ENCODE data around the gene SLCO3A1. TPM values are rescaled to one million over a fixed set of nuclear protein-coding genes. Genes with fewer than 3 reads are reported as not detected.
A peak's percentile ranks its signal among the peaks of the same experiment; 100 is the strongest.

Gene SLCO3A1
- total and polyA plus RNA-seq, 2 of the 8 experiments (the other 6 are each of a cell fraction or from before 2014, with no cell fraction given): 15.1 to 20.4 TPM

GRCh38 chr15:91954292-91954691 is 100.8 kb downstream of the SLCO3A1 start:
- FAIRE-seq (no peak), DNase-seq (ENCODE audit: low read depth in 1 of 2, low spot score in 2 of 2) (no peak)
- no peak overlapping the region for H3K9ac ChIP-seq (replicated peaks in 1 of 4; ENCODE audit: extremely low read depth in 1 of 4, low read depth in 3 of 4, low read length in 3 of 4)
- no peak overlapping the region for H3K23ac ChIP-seq (ENCODE audit: insufficient read length)
- no peak overlapping the region for H4K5ac ChIP-seq (ENCODE audit: insufficient read length, low read depth, low read length)
- no peak overlapping the region for H3K56ac ChIP-seq (replicated peaks; ENCODE audit: insufficient read length, low read depth, low read length)
- ChIA-PET CTCF (ENCODE audit: partially characterized antibody) (no interaction called here), POLR2A (ENCODE audit: partially characterized antibody) (no interaction called here)
- H2BK120ac ChIP-seq (replicated peaks; ENCODE audit: low read depth, low read length): no peak overlapping the region
- no peaks in the 10 kb centered on the region for H3K27me3 ChIP-seq (replicated peaks in 1 of 4; ENCODE audit: control insufficient read depth in 3 of 4, extremely low read depth in 1 of 4, insufficient read depth in 3 of 4, low read length in 3 of 4)
- H2BK12ac ChIP-seq (ENCODE audit: low read depth, low read length): no peak overlapping the region
- no peak for TF ChIP-seq FOSL1 (IDR thresholded peaks at IDR 0.05; ENCODE audit: insufficient read depth, low read depth, low read length)
- TF ChIP-seq SRF (IDR thresholded peaks at IDR 0.05; ENCODE audit: low read depth, low read length): no peak
- TF ChIP-seq MAX (IDR thresholded peaks at IDR 0.05): no peak
- TF ChIP-seq YY1 (IDR thresholded peaks at IDR 0.05; ENCODE audit: low read depth, low read length): no peak
- no peak for TF ChIP-seq ATF3 (IDR thresholded peaks at IDR 0.05; ENCODE audit: insufficient read depth, low read depth, low read length)
- no peak for TF ChIP-seq CHD1 (IDR thresholded peaks at IDR 0.05; ENCODE audit: low read depth, low read length)
- H3K36me3 ChIP-seq (ENCODE audit: control insufficient read depth in 2 of 4, insufficient read depth in 4 of 4, low read length in 3 of 4): no peaks in the 10 kb centered on the region
- H4K20me1 ChIP-seq (replicated peaks in 1 of 2; ENCODE audit: control insufficient read depth in 1 of 2, insufficient read depth in 2 of 2, low read length in 2 of 2): no peaks in the 10 kb centered on the region
- H4K91ac ChIP-seq (replicated peaks; ENCODE audit: insufficient read length, low read length): peak overlapping the region; percentile 20
- peaks cover 0 to 16% of the 10 kb centered on the region in 2 experiments; a peak in 2 of 4 replicates for H3K79me2 ChIP-seq (ENCODE audit: control insufficient read depth in 1 of 2, insufficient read depth in 2 of 2, low read length in 2 of 2)
- no peak overlapping the region for H4K8ac ChIP-seq (ENCODE audit: extremely low read depth, insufficient read depth, low read length)
- no peaks in the 10 kb centered on the region for H3K9me3 ChIP-seq (ENCODE audit: insufficient read depth in 2 of 2, low read depth in 1 of 2, low read length in 1 of 2)
- H3K4me2 ChIP-seq (ENCODE audit: insufficient read depth in 1 of 2, low read depth in 2 of 2, low read length in 2 of 2): no peak overlapping the region
- no peak overlapping the region for H2BK15ac ChIP-seq (ENCODE audit: low read length)
- no peak overlapping the region for H3K4me3 ChIP-seq (ENCODE audit: extremely low read depth in 1 of 4, insufficient read depth in 2 of 4, low read depth in 3 of 4, low read length in 4 of 4)
- H3K79me1 ChIP-seq (ENCODE audit: low read depth, low read length): peaks cover 8% of the 10 kb centered on the region; the same call in 1 of the 2 replicates
- no peak overlapping the region for H3K4ac ChIP-seq (replicated peaks; ENCODE audit: insufficient read length, low read depth, low read length)
- no peak overlapping the region for H2BK5ac ChIP-seq (ENCODE audit: low read depth, low read length)
- H3K27ac ChIP-seq (ENCODE audit: low read depth, low read length): no peak overlapping the region
- H3K14ac ChIP-seq (ENCODE audit: insufficient read length): no peak overlapping the region
- H3K4me1 ChIP-seq (replicated peaks in 1 of 4; ENCODE audit: control insufficient read depth in 3 of 4, insufficient read depth in 4 of 4, low read length in 3 of 4): peaks cover 10 to 16% (median 12%) of the 10 kb centered on the region in 4 experiments
- no peaks in the 10 kb centered on the region for H3K23me2 ChIP-seq (ENCODE audit: low read depth, low read length)
- H2AFZ ChIP-seq (ENCODE audit: low read length): no peak overlapping the region
- no peak overlapping the region for H3K18ac ChIP-seq (ENCODE audit: extremely low read depth, low read length)
- H2BK20ac ChIP-seq (ENCODE audit: low read length): no peak overlapping the region
- WGBS, 2 experiments (ENCODE audit: extremely low coverage in 1 of 2, insufficient coverage in 1 of 2, insufficient read length in 1 of 2, insufficient replicate concordance in 2 of 2, low coverage in 1 of 2, low lambda C conversion rate in 2 of 2, missing lambda C conversion rate in 1 of 2): 86% methylated on average over 7 of the region's 7 CpGs; no CpG with 5 or more reads in 1 of the 2 experiments
- no peak overlapping the region for H2AK5ac ChIP-seq (ENCODE audit: low read depth, low read length)
